ENCODE results near the gene ARHGDIG.

DNA sequence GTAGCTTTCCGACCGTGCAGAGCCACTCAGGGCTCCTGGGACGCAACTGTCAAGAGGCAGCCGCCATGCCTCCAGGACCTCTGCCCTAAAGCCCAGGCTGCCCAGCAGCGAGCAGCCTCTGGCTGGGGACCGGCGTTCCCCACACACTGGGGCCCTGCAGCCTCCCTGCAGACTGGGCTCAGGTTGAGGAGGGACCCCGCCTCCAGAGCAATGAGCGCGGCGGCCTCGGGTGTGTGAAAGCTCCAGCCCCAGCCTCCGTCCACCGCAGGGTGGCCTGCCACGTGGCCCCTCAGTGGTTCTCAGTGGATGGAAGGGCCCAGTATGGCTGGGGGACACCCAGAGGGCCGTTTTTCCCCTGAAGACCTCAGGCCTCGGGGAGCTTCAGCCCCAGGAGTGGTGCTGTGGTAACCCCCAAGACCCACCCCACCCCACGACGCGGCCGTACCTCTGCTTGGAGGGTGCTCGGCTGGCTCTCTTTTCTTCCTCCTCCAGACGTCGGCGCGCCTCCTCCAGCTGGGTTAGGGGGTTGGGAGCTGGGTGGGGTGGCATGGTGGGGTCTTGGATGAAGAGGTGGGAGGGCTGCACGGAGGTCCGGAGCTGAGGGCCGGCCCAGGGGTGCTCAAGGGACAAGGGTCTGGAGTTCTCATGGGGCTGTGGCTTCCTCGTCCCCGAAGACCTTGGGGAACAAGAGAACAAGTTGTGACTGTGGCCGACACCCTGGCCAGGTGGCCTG lies 12.8 kb downstream of the ARHGDIG start:
- TF ChIP-seq GATA3 (IDR thresholded peaks at IDR 0.05; ENCODE audit: low read depth, low read length) (no peak), GATA2 (IDR thresholded peaks at IDR 0.05; ENCODE audit: low read depth, low read length) (no peak)

All from SH-SY5Y (cell line).